AML-193 (cell line): ENCODE measurements around the gene RAB26.
"Not testable (repeated sequence)": the region's sequence is repeated elsewhere in the genome, so short reads cannot be mapped to it uniquely, and the experiment has no call there.

Experiments used
- DNase-seq, 2 experiments: peaks; one replicate each; lab custom pipeline; 2025; lab: John Stamatoyannopoulos, UW

RAB26 gene

GRCh38 chr16:2147981-2148671 is at the start of gene RAB26:
Gene RAB26, plus strand, starts transcription at chr16:2148625. Its CDS starts 159 bp downstream, at chr16:2148784.
- peak; percentile 14 to 22 for DNase-seq

- not testable (repeated sequence) for DNase-seq
Measured at GRCh38 chr16:2101581-2101980, 46.8 kb upstream of the RAB26 start.

DNA sequence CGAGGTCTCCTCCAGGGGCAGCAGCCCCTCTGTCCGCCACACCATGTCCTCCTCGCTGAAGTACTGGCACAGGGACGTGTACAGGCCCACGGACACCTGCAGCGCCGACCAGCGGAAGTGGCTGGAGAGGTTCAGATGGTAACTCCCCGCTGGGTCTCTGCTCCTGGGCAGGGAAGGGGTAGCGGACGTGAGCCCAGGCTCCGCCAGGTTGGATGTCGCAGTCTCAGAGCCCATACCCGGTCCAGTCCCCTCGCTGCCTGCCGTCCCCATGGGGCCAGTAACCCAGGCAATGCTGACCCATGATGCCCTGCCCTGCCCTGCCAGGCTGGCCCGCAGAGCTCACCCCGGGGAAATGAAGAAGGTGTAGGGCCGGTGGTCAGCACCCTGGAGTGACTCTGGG is 46.0 kb upstream of the RAB26 start:
- DNase-seq = no peak

- DNase-seq = not testable (repeated sequence)
Measured at GRCh38 chr16:2104464-2104863, 44.0 kb upstream of the RAB26 start.

GRCh38 chr16:2105291-2105690 is 43.1 kb upstream of the RAB26 start:
- not testable (repeated sequence) for DNase-seq

GRCh38 chr16:2105769-2106168 is 42.7 kb upstream of the RAB26 start:
- DNase-seq = not testable (repeated sequence)

GRCh38 chr16:2106211-2106610 is 42.2 kb upstream of the RAB26 start:
- not testable (repeated sequence) for DNase-seq

GRCh38 chr16:2107121-2107790 is 41.2 kb upstream of the RAB26 start:
- not testable (repeated sequence) for DNase-seq

- not testable (repeated sequence) for DNase-seq
Measured at GRCh38 chr16:2107791-2108125, 40.7 kb upstream of the RAB26 start.

DNA sequence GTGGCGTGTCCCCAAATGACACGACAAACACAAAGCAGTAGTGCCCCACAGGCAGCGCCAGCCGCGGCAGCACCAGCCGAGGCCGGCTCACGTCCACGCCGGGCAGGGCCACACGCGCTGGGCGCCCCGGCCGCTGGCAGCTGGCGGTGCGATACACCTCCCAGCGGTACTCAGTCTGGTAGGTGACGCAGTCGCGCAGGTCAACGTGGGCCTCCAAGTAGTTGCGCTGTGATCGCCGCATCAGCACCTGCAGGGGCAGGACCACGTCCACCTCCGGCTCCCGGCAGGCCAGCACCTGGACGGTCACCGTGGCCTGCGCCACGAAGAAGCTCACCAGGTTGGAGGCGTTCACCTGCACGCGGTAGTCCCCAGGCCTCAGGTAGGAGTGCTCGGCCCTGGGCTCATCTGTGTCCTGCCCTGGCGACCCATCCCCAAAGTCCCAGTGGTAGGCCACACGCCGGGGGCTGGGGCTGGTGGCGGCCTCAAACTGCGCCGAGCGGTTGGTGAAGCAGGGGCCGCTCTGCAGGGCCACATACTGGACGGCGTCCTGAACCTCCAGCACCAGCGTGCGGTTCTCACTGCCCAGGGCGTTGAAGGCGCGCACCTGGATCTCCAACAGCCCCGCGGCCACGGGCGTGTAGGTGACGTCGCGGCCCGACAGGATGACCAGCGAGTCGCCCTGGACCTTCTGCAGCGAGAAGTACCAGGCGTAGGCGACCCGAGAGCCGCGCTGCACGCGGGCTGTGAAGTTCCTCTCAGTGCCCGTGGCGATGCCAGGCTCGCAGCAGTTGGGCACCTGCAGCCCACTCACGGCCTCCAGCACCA is 39.8 kb upstream of the RAB26 start:
- not testable (repeated sequence) for DNase-seq

DNA sequence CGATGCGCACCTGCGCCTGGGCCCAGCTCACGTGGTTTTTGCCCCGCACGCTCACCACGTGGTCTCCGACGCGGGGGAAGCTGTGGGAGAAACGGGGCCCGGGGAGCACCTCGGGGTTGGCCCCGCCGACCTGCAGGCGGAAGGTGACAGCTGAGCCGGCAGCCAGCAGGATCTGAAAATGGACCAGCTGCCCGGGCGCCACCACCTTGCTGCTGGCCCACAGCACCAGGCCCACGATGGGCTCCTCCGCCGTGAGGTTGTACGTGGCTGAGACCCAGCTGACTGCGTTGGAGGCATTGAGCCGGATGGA is 39.2 kb upstream of the RAB26 start:
- not testable (repeated sequence) for DNase-seq

DNA sequence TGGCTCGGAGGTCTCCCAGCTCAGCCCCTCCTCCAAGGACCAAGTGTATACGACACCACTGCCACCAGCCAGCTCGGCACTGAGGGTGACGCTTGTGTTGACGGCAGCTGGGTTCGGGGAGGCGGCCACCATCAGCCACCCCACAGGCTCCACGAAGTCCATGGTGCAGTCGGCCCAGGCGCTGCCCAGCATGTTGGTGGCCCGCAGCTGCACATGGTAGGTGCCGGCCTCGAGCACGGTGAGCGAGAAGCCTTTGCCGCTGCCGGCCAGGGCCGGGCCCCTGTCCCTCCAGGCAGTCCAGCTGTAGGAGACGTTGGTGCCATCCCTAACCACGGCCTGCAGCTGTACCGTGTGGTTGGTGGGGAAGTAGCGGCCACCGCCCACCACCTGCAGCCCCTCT is 38.6 kb upstream of the RAB26 start:
- not testable (repeated sequence) for DNase-seq

DNA sequence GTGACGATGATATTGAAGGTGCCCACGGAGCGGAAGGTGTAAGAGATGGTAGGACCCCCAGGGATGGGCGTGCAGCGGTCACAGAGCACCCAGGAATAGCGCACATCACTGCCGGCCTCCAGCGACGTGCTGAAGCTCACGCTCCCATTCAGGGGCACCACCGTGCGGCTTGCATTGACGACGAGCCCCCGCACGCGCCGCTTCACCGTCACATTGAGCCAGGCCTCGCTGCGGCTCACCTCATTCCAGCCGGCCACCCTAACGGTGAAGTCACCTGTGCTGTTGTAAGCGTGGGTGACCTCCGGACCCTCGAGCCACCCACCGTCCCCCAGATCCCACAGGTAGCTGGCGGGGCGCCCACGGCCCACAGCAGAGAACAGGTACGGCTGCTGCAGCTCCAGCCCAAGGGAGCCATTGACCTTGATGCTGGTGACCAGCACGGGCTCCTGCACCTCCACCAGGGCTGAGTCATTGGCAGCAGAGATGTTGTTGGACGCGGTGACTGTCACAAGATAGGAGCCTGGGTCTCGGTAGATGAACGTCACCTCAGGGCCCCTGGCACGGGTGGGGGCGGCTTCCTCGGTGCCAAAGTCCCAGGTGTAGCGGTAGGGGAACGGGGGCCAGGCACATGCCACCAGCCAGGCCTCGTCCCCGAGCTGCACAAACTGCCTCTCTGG is 38.0 kb upstream of the RAB26 start:
- not testable (repeated sequence) for DNase-seq

- not testable (repeated sequence) for DNase-seq
Measured at GRCh38 chr16:2111009-2111353, 37.4 kb upstream of the RAB26 start.

DNA sequence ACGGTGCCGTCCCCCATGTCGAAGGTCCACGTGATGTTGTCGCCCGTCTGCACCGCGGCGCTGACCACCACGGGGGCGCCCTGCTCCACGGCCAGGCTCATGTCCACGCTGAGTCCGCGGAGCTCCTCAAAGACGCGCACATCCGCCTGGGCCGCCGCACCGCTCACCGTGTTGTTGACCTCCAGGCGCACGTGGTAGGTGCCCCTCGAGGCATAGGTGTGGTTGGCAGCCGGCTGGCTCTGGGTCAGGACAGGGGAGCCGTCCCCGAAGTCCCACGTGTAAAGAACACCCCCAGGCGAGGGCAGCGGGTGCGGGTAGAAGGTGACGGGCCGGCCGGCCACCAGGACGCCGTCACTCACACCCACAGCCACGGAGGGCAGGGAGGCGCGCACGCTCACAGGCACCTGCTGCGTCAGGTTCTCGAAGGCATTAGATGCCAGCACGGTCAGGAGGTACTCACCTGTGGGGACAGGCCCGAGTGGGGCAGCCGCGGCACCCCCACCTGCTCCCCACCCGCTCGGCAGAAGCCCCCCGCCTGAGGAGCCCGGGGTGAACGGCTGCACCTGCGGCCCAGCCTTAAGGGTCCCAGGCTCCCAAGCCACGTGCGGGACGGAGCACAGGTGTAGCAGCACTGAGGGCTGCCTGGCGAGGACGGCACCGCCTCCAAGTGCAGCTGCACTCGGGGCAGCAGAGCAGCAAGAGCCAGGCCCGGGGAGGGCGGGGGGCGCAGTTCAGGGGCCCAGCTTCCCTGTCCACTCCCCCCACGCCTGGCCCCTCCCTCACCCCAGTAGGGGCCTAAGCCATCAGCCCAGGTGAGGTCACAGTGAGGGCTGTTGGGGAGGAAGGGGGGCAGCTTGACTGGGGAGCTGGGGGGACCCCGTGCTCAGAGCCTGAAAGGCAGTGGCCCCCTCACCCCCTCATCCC is 36.8 kb upstream of the RAB26 start:
- not testable (repeated sequence) for DNase-seq

GRCh38 chr16:2112539-2113106 is 35.8 kb upstream of the RAB26 start:
- DNase-seq = not testable (repeated sequence)

DNA sequence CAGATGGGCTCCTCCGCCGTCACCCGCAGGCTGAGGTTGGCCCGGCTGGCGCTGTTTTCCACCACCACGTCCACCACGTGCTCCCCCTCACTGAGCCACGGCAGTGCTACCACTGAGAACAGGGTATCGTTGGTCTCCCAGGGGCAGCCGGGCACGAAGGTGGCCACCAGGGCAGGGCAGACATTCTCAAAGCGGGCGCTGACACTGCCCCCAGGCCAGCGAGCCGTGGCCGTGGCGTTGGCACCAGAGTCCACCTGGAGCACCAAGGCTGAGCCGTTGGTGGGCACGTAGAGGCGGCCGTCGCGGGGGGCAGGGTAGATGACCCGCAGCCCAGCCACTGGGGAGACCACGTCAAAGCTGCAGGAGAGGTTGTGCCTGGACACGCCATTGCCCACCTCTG is 34.2 kb upstream of the RAB26 start:
- DNase-seq = not testable (repeated sequence)

DNA sequence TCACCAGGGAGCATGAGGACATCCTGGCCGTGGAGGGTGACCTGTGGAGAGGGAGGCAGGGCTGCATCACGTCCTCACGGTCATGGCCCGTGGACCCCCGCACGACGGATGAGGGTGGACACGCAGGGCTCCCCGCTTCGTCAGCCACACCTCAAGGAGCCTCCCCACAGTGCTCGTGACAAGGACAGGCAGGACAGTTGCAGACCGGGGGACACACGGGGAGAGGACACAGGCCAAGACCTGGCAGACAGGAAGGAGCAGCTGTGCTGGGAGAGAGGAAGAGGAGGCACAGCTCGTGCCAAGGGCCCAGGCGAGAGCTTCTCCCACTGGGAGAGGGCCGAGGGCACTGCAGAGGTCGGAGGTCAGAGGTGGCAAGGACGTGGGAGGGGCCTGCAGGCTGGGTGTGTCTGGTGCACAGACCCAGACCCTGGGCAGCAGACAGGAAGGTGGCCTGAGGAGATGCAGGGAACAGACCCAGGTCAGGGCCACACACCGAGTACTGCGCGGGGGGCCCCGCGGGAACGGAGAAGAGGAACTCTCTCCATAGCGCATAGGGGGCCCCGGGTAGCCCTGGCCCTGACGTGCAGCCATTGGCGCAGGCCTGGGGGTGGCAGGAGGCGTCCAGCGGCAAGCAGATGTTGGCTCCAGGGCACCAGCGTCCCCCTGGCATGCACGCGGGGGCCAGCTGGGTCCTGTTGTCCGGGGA is 33.4 kb upstream of the RAB26 start:
- DNase-seq = not testable (repeated sequence)

DNA sequence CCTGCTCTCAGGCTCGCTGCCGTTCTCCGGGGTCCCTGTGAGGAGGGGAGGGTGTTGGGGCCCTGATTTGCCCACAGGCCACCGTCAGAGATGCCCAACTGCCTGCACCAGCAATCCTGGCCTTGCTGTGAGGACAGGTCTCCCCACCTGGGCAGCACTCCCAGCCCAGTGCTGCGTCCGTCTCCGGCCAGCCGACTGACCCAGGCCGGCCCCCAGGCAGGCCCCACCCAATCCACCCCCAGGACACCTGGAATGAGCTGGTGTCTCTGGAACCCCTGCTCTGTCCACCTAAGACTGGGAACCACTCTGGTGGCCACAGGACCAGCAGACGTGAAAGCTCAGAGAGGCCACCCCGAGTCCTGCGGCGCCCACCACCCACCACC is 32.8 kb upstream of the RAB26 start:
- no peak for DNase-seq

- not testable (repeated sequence) for DNase-seq
Measured at GRCh38 chr16:2116428-2116827, 32.0 kb upstream of the RAB26 start.
